AG08395 (cell line): Measurements from ENCODE around the gene MSTN.
A peak's percentile ranks its signal among the peaks of the same experiment; 100 is the strongest.
"Not testable (repeated sequence)": the region's sequence is repeated elsewhere in the genome, so short reads cannot be mapped to it uniquely, and the experiment has no call there.

Experiments used
- DNase-seq: peaks from one replicate; pipeline ENCODE4 v3.0.0; 2012; ENCODE audit warnings: mixed read lengths, low spot score

Gene MSTN

DNA sequence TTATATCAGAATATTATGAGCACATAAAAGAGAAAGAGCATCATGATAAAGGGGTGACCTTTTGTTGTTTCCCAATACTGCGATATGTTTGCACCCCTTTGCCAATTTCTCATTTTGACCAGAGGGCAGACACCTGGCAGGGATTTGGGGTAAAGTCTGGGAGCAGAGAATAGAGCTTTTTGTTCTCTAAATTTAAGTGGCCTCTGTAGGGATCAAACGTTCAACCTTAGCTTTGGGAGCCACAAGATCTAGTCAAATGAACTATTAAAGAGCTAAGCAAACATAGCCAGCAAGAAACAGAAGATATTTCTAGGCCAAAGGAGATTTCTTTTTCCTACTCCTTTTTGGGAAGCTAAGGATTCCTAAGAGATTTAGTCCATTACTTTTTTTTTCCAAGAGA, 1.1 kb upstream of the MSTN start:
- DNase-seq = no peak

DNA sequence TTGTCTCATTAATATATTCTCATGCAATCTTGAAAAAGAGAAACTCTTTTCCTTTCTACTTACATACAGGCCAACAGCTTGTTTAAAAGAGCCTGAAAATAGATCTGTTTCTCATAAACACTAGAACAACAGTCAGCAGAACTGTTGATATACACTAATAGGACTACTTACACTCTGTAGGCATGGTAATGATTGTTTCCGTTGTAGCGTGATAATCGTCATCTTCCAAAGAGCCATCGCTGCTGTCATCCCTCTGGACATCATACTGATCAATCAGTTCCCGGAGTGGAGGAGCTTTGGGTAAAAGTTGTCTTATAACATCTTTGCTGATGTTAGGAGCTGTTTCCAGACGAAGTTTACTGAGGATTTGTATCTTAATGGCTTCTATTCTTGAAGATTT, 476 bp downstream of the MSTN start:
- DNase-seq = peak; percentile 6

DNA sequence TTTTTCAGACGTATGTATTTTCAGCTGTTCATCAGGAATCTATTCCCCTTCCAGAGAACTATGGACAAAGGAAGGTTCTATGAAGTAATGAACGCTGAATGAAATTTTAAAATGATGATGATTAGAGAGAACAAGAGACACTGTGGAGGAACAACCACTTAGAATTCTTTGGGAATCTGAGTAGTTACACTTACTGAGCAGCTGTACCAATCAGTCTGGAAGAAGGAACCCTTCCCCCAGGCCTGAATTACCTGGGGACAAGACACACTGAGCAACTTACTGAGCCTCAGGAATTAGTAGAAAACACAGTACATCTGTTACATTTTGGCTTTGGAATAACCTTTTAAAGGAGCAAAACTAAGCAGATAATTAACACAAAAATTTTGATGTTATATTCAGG, 1.9 kb downstream of the MSTN start:
- DNase-seq = no peak

DNA sequence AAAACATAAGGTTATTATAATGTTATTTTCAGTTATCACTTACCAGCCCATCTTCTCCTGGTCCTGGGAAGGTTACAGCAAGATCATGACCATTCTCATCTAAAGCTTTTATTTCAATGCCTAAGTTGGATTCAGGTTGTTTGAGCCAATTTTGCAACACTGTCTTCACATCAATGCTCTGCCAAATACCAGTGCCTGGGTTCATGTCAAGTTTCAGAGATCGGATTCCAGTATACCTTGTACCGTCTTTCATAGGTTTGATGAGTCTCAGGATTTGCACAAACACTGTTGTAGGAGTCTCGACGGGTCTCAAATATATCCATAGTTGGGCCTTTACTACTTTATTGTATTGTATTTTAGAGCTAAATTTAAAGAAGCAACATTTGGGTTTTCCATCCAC, 2.5 kb downstream of the MSTN start:
- DNase-seq = no peak

DNA sequence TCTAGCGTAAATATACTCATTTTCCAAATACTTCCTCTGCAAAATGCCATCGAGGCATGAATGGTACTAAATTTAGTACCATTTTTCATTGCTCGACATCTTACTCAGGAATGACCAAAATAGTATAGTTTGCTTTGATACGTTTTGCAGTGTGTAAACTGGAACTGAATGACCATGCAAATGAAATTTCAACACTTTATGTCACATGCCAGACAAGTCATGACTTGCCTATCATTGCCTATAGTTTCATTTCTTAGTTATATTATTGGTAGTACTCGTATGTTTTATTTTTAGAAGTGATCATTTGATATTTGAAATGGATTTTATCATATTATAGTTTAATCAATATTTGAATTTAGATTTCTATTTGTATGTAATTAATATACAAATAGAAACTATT, 9.1 kb downstream of the MSTN start:
- no peak for DNase-seq

DNA sequence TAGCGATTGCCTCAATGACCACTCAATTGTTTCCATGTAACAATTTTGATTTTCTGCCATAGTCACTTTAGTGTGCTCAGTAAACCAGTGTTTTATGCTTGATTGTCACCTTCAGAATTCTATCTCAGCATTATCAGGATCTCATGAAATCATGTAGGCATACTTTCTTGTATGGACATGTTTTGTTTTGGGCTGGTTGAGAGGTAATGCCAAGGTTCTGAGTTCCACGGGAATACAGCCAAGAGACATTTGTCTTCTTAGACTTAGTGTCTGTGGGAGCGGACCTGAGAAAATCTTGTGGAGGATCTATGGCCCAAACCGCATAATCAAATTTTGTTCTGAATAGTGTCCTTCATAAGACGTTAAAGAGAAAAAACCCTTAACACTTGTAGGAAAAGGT, 10.2 kb downstream of the MSTN start:
- DNase-seq = no peak

DNA sequence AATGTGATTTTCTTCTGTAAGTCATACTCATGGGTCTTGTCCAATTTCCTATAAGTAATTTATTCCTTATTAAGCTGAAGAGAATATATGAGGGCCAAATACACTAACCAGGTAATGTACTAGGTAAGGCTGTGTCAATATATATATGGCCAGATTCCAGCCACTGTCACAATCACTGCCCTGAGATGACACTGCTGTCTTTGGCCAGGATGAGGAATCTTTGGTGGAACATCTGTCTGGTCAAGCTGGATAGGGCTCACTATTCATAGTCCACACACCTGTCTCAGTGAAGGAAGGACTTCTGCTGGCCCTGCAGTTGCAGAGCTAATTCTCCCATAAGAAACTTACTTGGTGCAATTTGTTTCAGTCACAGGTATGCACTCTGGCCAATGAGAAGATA, 11.3 kb downstream of the MSTN start:
- DNase-seq = no peak

DNA sequence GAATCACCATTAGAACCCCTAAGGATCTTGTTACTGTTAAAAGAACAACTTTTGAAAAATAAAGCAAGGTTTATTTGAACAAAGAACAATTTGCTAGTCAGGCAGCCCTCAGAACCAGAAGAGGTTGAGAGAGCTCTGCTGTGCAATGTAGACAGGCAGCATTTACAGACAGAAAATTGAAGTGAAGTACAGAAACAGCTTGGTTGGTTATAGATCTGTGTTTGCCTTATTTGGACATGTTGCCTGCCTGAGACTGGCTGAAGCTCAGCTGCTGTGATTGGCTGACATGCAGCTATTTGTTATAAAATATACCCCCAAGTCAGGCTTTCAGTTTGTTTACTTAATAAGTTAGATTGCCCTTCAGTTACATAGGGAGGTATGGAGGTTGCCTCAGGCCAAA, 12.5 kb downstream of the MSTN start:
- no peak for DNase-seq

DNA sequence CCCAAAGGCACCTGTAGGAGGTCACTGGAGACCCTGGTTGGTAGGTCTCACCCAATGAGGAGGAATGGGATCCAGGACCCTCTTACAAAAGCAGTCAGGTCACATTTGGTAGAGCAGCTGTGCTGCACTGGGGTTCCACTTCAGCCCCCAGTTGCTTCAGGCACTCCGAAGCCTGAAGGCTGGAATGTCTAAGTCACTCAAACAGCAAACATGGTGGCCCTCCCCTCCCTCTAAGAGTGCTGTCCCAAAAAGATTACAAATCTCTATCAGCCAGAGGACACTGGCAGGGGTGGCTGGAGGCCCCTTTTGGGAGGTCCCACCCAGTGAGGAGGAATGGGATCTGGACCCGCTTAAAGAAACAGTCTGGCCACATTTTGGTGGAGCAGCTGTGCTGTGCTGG, 17.7 kb downstream of the MSTN start:
- DNase-seq = no peak

DNA sequence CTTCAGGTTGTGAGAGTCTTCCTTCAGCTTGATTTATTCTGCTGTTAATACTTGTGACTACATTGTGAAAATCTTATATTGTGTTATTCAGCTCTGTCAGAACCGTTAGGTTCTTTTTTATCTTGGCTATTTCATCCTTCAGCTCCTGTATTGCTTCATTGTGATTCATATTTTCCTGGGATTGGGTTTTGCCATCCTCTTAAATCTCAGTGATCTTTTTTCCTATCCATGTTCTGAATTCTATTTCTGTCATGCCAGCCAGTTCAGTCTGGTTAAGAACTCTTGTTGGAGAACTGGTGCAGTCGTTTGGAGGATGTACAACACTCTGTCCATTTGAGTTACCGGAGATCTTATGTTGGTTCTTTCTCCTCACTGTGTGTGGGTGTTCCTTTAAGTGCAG, 19.1 kb downstream of the MSTN start:
- DNase-seq = no peak

DNA sequence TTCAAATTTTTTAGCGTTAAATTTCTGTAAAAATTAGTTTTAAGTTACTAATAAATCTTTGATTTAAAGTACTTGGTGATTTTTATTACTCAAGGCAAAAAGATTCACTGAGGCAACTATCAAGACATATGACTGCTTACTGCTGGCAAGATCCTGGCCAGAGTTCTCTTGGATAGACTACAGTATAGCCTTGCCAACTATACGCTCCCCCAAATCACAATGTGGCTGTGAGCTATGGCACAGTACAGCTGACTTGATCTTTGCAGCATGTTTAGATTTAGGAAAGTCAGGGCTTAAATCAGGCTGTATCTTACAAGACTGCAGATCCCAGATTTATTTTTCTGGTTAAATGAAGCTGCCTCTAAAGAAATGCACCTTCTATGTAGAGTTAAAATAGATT, 26.5 kb downstream of the MSTN start:
- DNase-seq = no peak

DNA sequence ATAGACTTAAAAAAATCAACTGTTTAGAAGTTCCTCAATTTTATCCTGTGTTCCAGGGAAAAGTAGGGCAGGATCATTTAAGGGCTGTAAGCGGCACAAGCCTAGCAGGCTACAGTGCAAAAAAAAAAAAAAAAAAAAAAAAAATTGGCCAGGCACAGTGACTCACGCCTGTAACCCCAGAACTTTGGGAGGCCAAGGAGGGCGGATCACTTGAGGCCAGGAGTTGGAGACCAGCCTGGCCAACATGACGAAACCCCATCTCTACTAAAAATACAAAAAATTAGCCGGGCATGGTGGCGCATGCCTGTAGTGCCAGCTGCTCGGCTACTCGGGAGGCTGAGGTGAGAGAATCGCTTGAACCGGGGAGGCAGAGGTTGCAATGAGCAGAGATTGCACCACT, 28.1 kb downstream of the MSTN start:
- not testable (repeated sequence) for DNase-seq

DNA sequence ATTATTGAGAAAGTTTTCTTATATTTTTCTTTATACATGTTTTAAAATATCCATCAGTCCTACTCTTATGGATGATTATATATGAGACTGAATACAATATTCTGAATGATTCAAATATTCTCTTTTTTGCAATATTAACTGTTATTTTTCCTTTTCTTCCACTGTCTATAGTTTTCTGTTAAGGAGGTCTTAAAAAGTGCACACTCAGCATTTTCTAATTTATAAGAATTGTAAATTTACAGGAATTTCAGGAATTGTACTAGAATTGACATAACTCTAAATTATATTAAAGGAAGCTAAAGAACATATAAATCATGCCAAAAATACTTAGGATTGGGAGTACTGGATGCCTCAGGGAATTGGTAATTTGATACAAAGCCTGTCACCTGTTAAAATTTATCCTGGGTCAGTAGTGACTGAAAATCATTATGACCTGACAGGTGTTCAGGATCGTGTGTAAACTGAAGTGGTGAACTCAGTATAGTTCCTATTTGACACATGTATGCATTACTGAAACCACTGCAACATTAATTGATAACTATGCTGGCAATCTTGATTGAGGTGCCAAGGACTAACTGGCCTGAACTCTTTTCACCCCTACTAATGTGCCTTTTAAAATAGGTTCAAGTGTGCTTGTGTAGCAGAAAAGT, 30.4 kb downstream of the MSTN start:
- no peak for DNase-seq

DNA sequence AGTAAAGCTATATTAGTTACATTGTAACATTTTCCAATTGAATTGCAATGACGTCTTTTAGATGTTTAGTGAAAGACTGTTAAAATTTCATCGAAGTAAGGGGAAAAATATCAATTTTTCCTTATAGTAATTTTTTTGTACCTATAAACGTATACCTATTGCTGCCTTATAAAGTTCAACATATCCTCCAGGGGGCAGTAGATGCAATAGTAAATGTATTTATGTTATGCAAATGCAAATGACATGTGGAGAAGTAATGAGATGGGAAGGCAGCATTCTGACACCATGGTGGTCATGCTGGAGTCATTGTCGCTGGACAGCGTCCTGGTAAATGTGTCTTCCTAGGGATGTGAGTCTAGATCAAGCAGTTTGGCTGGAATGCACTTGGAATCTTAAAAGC, 38.7 kb downstream of the MSTN start:
- DNase-seq = no peak

DNA sequence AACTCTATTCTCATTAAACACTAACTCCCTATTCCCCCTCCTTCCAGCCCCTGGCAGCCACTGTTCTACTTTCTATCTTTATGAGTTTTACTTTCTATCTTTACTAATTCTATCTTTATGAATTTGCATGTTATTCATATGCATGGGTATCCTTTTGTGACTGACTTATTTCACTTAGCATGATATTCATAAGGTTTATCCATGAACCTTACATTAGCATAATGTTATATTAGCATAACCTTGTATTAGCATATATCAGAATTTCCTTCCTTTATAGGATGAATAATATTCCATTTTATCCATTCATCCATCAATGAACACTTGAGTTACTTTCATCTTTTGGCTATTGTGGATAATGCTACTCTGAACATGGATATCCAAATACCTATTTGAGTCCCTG, 41.8 kb downstream of the MSTN start:
- no peak for DNase-seq

DNA sequence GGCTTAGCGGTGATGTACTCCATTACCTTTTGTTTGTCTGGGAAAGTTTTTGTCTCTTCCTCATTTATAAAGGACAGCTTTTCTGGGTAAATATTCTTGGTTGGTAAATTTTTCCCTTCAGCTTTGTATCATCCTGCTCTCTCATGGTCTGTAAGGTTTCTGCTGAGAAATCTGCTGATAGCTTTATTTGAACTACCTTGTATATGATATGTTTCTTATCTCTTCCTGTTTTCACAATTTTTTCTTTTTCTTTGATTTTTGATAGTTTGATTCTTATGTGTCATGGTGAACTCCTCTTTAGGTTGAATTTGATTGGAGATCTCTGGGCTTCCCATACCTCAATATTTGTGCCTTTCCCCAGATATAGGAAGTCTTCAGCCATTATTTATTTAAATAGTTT, 44.7 kb downstream of the MSTN start:
- DNase-seq = no peak

DNA sequence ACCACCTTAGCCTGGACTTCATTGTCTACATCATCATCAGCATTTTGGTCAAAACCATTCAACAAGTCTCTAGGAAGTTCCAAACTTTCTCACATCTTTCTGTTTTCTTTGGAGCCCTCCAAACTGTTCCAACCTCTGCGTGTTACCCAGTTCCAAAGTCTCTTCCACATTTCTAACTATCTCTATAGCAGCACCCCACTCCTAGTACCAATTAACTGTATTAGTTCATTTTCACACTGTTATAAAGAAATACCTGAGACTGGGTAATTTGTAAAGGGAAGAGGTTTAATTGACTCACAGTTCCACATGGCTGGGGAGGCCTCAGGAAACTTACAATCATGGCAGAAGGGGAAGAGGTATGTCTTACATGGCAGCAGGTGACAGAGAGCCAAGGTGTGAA, 46.6 kb downstream of the MSTN start:
- DNase-seq = not testable (repeated sequence)
